T-helper 1 cell treated with Interleukin-12 subunit alpha and Interleukin-12 subunit beta and Interleukin-4 antibody, amounts not matched to agents 30 ng/mL and 1 ng/mL, for 36 hours (primary cell): ENCODE measurements around the gene VPS26B. TPM values are rescaled to one million over a fixed set of nuclear protein-coding genes. Genes with fewer than 3 reads are reported as not detected.
"Not testable (repeated sequence)": the region's sequence is repeated elsewhere in the genome, so short reads cannot be mapped to it uniquely, and the experiment has no call there.

Source experiments
- intact Hi-C: fragments of 100-400 bp; cut with micrococcal nuclease; formaldehyde crosslinking; loops from one replicate; pipeline ENCODE4 v1.15.1; 2024
- total RNA-seq: library from RNA; stranded (reverse); gene quantifications from 2 replicates; pipeline ENCODE4 v1.2.3, GENCODE V29; 2022

The VPS26B gene
- total RNA-seq, 1 donor from 2014 or later: 58.9 TPM

DNA sequence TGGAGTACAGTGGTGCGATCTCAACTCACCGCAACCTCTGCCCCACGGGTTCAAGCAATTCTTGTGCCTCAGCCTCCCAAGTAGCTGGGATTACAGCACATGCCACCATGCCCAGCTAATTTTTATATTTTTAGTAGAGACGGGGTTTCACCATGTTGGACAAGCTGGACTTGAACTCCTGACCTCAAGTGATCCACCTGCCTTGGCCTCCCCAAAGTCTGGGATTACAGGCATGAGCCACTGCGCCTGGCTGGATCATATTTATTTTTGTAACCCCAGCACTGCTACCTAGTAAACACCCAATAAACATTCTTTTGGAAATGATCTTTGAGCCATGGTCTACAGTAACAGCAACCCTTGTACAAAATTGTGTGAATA, 30.7 kb downstream of the VPS26B start:
- intact Hi-C loops: not testable (repeated sequence)

DNA sequence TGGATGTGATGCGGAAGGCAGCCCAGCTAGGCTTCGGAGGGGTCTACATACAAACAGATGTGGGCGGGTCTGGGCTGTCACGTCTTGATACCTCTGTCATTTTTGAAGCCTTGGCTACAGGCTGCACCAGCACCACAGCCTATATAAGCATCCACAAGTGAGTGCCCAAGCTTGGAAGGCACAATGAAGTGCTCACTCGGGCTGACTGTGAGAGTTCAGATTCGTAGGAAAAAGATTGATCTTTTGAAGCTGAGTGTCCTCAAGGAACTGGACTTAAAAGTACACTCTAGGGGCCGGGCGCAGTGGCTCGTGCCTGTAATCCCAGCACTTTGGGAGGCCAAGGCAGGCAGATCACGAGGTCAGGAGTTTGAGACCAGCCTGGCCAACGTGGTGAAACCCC, 32.6 kb downstream of the VPS26B start:
- intact Hi-C loops: no loop called here

DNA sequence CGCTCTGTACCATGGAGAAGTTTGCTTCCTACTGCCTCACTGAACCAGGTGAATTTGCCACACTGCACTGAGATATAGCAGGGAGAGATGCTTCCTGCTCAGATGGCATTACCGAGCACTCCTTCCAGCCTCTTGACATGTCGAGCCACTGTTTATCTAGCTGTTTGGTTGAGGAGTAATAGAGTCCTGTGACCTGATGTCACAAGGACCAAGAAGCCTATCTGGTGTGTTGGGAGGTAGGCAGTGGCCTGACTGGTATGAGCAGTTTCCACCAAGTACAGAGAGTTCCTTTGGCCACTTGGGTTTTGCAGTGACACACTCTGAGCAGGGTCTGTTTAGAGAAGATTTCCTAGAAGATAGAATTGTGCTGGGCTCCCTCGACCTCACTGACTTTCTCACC, 34.1 kb downstream of the VPS26B start:
- intact Hi-C loops: no loop called here

DNA sequence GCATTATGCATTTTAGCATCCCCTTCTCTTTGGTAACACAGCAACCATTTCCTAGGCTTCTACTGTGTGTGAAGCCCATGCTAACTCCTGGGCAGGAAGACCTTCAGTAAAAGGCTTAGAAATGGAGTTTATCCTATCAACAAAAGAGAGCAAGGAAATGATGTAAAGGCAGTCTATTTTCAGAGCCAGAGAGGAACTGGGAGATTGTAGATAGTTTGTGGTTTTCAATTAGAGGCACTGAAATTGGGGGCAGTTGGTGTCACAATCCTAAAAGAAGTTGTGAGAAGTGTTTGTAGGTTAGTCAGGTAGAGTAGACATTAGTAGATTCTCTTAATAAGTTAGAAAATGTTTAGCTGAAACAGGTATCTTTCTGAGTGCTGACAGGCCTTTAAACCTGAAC, 36.0 kb downstream of the VPS26B start:
- intact Hi-C loops: no loop called here

DNA sequence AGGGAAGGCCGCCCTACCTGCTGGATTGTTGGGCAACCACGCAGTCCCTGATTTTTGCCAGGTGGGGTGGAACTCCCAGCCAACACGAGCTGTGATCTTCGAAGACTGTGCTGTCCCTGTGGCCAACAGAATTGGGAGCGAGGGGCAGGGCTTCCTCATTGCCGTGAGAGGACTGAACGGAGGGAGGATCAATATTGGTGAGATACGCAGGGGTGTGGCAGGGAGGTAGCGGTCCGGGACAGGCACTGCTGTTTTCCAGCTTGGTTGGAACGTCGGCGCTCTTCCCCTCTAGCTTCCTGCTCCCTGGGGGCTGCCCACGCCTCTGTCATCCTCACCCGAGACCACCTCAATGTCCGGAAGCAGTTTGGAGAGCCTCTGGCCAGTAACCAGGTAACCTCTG, 36.5 kb downstream of the VPS26B start:
- intact Hi-C loops: no loop called here

DNA sequence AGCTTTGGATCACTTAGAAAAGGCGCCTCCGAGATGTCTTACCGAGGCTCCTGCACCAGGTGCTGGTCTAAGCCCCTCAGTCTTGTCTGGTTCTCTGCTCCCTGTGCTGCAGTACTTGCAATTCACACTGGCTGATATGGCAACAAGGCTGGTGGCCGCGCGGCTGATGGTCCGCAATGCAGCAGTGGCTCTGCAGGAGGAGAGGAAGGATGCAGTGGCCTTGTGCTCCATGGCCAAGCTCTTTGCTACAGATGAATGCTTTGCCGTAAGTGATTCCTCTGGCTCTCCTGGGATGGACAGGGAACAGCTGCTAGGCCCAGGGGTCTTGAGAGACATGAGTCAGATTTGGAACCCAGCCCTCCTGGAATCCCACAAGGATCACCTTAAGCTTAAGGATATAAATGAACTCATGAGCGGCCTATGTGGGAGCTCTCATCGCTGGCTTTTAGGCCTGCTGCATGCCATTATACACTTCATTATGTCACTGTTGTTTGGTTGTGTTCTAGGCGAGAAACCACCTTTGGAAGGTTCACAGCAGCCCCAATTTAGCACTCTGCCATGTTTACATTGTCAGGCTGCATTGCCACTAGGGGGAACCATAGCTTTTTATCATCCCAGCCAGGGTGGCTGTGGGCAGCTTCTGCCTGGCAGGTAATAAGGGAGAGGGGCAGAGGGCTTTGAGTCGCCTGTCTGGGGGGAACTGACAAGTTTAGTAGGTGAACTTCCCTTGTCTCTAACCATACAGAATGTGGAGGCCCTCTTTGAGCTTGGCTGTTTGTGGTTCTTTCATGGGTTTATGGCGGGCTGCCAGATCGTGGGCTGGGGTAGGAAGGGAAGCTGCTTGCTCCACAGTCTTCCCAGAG, 37.4 kb downstream of the VPS26B start:
- intact Hi-C loops: loop anchor here (1.0 kb wide), 3 partner anchors 9 to 98 kb away; partner anchors contain the start of genes ACAD8, GLB1L3 and THYN1

DNA sequence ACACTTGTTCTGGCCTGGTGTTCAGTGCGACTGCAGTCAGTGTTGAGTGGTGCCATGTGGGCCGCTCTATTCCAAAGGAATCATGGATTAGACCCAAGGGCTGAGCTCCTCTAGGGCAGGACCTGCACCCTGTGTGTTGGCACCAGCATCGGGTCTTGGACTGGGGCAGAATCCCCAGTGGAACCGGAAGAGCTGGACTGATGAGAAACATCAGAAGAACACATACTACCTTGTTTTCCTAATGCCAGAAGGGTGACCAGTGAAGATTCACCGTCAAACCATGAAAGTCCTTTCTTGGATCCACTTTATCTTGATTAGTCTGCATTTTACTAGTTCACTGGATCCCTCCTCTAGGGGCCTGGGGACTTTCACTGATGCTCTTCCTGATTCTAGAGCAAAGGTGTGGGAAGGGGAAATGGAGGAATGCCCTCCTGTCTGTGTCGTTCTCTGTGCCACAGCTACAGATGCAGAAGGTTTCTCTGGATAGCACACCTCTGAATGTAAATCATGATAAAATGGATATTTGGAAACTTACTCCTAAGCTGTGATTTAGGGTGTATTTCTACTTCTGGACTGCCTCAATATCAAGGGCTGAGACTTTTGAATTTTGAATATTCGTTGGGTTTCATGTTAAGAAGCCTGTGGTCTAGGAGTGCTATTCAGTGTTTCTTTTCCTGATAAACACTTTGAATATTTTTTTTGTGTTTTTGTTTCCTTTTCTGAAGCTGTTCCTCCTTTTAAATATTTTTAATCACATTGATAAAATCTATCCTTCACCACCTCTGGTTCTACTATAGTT, 40.7 kb downstream of the VPS26B start:
- intact Hi-C loops: no loop called here

DNA sequence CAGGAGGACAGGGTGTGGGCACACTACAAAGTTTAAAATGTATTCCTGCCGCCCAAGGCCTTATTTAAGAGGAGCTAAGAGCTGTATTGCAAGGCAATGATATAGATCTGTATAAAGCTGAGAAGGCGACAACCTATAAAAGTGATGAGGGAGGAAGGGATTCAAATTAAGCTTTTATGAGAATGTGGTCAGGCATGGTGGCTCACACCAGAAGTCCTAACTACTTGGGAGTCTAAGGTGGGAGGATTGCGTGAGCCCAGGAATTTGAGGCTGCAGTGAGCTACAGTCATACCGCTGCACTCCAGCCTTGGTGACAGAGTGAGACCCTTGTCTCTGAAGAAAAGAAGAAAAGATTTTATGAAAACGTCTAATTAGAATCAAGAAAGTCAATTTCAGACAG, 42.0 kb downstream of the VPS26B start:
- intact Hi-C loops: no loop called here

DNA sequence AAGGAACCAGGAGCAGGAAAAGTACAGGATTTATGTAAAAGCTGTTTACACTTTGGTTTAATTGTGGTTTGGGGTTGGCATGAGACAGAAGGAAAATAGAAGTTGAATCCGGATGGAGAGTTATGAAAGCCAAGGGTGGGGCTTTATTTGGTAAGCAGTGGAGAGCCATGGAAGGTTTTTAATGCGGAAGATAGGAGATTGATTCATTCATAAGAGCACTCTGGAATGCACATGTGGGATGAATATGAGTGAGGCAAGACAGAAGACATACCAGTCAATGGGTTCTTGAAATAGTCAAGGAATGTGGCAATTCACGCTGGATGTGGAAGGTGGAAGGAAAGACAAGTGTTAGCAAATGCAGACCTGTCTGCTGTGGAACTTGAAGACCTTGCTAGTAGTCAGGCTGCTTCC, 42.4 kb downstream of the VPS26B start:
- intact Hi-C loops: no loop called here

DNA sequence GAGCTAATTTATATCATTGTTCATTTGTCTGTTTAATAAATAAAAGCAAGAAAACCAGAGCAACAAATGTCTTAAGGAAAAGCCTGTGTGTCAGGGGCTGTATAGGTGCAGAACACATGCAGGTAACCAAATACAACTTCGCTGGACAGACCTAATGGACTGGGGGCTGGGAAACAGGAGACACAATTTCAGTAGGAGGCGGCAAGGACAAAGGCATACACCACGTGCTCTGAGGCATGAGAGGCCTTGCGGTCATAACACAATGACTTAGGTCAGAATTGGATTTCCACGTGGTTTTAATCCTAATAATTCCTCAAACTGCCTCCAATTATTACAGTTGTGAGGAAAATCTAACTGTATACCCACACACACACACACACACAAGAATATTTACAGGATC, 43.0 kb downstream of the VPS26B start:
- intact Hi-C loops: no loop called here

DNA sequence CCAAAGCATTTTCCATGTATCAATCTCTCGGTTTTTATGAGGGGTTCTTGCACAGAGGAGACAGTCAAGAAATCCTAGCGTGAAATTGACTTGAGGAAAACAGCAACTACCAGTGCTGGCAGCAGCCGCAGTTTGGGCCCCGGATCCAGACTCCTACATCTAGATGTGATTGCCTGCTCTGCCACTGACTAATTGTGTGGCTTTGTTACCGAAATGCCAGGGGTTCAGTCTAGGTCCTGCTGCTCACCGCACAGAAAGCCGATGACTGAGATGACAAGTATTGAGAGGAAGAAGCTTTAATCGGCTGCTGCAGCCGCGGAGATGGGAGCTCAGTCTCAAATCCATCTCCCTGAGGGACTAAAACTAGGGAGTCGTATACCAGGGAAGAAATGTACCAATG, 43.5 kb downstream of the VPS26B start:
- intact Hi-C loops: no loop called here

DNA sequence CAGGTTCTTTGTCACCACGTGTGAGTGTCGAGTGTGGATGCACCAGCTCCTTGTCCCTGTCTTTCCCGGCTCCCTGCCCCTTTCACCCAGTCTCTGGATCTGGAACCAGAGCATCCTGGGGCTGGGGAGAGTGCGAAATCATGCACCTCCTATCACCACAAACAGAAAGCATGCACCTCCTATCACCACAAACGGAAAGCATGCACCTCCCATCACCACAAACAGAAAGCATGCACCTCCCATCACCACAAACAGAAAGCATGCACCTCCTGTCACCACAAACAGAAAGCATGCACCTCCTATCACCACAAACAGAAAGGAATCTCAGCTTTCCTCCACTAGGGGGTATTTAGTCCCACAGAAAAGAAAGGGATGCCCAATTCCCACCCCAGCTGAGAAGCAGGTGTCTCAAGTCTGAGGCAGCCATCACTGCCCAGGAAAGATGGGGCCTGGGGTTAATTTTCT, 45.8 kb downstream of the VPS26B start:
- intact Hi-C loops: loop anchor here (1.0 kb wide), 2 partner anchors 17 to 45 kb away; partner anchors contain the start of genes ACAD8 and THYN1

DNA sequence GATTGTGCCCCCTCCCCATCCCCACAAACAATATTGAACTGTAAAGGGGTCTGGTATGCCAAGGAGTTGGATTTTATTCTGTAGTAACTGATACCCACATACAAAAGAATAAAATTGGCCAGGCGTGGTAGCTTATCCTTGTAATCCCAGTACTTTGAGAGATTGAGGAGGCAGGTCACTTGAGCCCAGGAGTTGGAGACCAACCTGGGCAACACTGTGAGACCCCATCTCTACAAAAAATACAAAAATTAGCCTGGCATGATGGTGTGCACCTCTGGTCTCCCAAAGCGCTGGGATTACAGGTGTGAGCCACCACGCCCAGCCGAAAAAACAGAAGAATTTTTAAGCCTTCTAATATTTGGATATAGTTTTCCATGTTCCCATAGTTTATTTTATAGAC, 47.5 kb downstream of the VPS26B start:
- intact Hi-C loops: no loop called here

DNA sequence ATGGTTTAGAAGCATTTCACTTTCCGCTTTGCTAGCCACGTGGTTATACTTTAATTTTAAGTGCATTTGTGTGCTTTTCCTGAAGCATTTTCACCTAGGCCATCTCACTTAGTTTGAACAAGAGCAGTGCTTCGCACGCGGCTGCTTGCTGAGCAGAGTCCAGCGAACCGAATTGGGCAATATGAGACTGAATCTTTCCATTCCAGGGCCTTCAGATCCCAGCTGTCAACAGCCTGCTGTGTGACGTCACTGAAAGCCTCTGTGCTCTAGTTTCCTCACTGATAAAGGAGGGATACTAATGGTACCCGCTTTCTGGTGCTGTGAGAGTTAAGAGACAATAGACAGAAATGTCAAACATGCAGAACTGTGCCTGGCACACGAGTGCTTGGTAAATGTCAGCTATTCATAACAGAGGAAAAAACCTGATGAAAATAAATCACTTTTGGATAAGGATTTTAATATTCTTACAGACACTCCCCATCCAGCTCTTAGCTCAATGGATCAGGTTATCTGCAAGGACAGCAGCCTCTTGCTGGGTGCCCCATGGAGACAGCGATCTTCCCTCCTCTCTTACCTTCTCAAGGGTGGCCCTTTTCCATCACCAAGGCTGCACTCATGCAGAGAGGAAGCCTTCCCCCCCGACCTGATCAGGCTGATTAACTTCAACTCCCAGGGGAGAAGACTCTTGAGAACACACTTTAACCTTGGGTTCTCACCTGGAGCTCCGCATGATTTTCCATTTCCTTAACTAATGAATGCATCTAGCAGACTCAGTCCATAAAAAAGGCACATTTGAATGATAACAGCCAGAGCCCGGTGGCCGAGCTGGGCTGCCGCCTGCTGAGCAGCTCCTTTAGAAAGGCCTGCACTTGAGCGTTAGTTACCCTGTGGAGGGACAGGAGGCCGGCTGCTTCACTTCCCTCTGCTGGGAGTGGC, 48.2 kb downstream of the VPS26B start:
- intact Hi-C loops: no loop called here

DNA sequence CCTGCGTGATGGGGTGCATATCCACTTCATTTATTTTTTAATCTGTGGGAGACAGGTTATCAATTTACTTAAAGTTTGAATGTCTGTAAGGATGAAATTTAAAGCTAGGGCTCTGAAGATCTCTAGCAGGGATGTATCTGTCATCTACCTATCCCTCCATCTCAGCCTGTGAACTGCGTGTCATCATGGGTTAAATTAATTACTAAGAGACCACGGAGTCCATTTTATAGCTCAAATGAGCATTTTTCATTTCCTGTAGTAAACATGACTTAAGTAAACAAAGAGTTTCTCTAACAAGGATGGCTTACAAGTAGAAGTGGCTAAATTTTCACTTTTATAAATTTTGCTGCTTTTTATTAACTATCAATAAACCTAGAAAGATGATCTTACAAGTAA, 48.8 kb downstream of the VPS26B start:
- intact Hi-C loops: no loop called here

DNA sequence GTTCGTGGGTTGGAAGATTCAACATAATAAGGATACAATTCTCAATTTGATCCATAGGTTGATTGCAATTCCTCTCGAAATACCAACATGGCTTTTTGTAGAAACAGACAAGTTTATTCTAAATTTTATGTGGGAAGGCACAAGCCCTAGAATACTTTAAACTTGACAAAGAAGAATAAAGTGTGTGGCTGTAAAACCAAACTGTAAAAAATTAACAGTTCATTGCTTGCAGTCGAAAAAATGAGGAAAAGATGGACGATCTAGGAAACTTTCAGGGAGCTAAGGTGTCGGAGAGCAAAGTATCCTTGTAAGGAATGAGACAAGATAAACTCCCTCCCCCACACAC, 50.7 kb downstream of the VPS26B start:
- intact Hi-C loops: loop anchor here (1.0 to 5.0 kb wide), 5 partner anchors 22 to 206 kb away; partner anchors contain the start of genes ACAD8, B3GAT1, GLB1L2 and JAM3

DNA sequence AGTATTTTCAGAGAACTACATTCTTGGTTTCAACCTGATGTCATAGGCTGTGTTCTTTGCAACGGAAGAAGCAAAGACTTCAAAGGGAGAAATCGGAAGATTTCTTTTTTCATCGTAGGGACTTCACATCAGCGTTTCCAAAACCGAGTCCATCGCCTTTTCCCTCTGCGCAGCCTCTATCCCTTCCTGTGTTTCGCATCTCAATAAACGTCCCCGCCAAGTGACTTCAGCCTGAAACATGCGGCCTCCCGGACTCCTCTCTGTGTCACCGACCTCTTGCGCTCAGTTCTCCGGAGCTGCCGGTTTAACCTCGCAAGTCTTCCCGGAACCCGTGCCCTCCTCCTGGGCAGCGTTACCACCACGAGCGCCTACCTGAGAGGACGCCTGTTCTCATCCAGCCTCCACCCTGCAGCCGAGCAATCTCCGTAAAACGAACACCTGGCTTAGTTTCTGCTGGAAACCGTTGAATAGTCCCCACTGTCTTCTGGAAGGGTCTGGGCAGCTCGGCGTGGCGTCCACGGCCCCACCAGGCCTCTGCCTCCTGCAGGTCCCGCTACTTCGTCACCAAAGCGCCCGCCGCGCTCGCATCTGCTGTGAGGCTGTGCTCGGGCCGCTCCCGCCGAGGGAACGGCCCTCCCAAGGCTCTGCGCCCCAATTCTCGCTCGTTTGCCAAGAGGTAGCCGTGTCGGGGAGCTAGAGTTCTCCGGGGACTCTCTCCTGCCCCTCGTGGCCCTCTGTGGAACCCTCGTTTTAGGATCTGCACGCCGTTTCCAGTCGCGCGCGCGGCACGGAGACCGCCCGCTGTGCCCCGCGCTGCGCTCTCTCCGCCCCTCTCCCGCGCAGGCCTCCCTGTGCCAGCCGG, 51.3 kb downstream of the VPS26B start, which contains the start of gene GLB1L3:
GLB1L3 (plus strand) TSS at position 846 of the 862 bp plus-strand sequence. CDS start 362 bp downstream, outside the sequence.
- intact Hi-C loops: loop anchor here (1.0 to 5.0 kb wide), 9 partner anchors 13 to 327 kb away; partner anchors contain the start of genes ACAD8, B3GAT1, GLB1L2 and JAM3

DNA sequence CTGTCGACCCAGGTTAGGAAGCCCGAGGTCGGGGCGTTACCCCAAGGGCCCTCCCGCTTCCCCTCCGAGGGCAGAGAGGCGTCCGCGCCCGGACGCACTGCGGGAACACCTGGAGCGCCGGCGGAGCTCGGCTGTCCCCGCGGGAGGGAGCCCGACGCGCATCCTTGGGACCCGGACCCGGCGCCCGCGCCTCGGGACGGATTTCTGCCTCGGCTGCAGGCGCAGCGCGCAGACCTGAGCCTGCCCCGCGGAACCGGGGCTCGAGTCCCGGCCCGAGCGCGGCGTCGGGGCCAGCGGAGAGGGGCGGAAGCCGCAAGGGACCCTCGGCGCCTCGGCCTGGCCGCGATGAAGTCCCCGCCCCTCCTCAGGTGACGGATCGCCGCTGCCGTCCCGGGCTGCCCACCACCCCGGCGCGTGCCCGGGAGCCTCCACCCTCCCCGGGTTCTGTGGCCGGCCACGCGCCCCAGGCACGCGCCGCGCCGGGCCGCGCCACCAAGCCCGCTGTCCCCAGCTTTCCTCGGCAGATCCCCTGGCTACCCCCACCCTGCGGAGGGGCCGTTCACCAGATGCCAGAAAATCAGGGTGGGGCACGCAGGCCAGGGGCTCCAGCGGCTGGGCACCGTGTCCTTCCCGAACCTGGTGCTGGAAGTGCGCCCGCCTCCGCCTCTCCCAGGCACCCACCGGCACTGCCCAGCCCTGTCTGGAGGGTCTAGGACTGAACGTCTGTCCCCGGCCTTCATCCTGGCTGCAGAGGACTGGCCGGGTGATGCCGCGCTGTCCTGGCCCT, 52.1 kb downstream of the VPS26B start:
- intact Hi-C loops: loop anchor here (1.0 to 5.0 kb wide), 5 partner anchors 14 to 328 kb away; partner anchors contain the start of genes B3GAT1 and VPS26B
